H1 (cell line): Measurements from ENCODE around the gene DCLK1. TPM values are rescaled to one million over a fixed set of nuclear protein-coding genes. Genes with fewer than 3 reads are reported as not detected.

Source experiments
- CHD2 ChIP-seq: IDR thresholded peaks from 2 replicates; pipeline ENCODE4 v1.6.1; 2012; ENCODE audit warnings: low read length, improper control_type of control experiment
- RBBP5 ChIP-seq: IDR thresholded peaks from 2 replicates; pipeline ENCODE4 v1.7.1; 2012; ENCODE audit warnings: low read depth, mild to moderate bottlenecking, inconsistent platforms, low read length, moderate library complexity, borderline replicate concordance
- polyA plus RNA-seq, 7 experiments: library from polyadenylated mRNA; depleted of rRNA in 3 of 7; stranded (reverse) in 5 of 7; unstranded in 2 of 7; fragments of >200 nt in 5 of 7; fragments of 200-250 nt in 2 of 7; gene quantifications; 1 replicate in 5 of 7; 2 replicates in 1 of 7; 4 replicates in 1 of 7; pipeline versions ENCODE4 v1.2.1 to v1.2.3, GENCODE V29; 2011 to 2013; ENCODE audit warnings: missing spikeins in 2 of 7, mixed read lengths in 2 of 7
- total RNA-seq: library from RNA; stranded (reverse); fragmentation: NEBNext Ultra II Directional; extraction: Animal tissue kit (Norgen Biotek cat#: 25700); gene quantifications from 2 replicates; pipeline ENCODE4 v1.2.1, GENCODE V29; 2021
- TF ChIP-seq, protein P1 (sequence below): fragments of 300-600 bp; sonication (generic); IDR thresholded peaks from 2 replicates; pipeline ENCODE4 v1.7.1; 2012; ENCODE audit warnings: low read length, moderate library complexity, mild to moderate bottlenecking, inconsistent platforms; ENCODE audit not compliant: insufficient replicate concordance

The DCLK1 gene
- total and polyA plus RNA-seq, 2 of the 8 experiments (the other 6 are each of a cell fraction or from before 2014, with no cell fraction given): 22.8 to 41.0 TPM

DNA sequence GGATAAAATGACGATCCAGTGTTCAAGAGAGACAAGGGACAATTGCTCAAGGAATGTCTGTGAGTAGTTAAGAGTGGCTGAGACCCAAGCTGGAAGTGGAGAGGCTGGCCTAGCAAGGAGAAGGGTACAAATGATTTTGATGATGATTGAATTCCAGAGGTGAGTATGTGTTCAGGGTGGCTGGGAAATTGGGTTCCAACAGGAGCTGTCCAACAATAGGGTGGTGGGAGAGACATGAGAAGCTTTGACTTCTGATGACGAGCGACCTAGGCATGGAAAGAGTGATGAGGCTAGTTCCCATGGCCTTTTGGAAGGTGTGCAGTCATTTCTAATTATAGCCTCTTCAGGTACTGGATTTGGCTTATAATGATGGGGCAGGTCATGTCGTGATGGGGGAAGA is 29.1 kb upstream of the DCLK1 start (continued):
- TF ChIP-seq, protein P1, sequence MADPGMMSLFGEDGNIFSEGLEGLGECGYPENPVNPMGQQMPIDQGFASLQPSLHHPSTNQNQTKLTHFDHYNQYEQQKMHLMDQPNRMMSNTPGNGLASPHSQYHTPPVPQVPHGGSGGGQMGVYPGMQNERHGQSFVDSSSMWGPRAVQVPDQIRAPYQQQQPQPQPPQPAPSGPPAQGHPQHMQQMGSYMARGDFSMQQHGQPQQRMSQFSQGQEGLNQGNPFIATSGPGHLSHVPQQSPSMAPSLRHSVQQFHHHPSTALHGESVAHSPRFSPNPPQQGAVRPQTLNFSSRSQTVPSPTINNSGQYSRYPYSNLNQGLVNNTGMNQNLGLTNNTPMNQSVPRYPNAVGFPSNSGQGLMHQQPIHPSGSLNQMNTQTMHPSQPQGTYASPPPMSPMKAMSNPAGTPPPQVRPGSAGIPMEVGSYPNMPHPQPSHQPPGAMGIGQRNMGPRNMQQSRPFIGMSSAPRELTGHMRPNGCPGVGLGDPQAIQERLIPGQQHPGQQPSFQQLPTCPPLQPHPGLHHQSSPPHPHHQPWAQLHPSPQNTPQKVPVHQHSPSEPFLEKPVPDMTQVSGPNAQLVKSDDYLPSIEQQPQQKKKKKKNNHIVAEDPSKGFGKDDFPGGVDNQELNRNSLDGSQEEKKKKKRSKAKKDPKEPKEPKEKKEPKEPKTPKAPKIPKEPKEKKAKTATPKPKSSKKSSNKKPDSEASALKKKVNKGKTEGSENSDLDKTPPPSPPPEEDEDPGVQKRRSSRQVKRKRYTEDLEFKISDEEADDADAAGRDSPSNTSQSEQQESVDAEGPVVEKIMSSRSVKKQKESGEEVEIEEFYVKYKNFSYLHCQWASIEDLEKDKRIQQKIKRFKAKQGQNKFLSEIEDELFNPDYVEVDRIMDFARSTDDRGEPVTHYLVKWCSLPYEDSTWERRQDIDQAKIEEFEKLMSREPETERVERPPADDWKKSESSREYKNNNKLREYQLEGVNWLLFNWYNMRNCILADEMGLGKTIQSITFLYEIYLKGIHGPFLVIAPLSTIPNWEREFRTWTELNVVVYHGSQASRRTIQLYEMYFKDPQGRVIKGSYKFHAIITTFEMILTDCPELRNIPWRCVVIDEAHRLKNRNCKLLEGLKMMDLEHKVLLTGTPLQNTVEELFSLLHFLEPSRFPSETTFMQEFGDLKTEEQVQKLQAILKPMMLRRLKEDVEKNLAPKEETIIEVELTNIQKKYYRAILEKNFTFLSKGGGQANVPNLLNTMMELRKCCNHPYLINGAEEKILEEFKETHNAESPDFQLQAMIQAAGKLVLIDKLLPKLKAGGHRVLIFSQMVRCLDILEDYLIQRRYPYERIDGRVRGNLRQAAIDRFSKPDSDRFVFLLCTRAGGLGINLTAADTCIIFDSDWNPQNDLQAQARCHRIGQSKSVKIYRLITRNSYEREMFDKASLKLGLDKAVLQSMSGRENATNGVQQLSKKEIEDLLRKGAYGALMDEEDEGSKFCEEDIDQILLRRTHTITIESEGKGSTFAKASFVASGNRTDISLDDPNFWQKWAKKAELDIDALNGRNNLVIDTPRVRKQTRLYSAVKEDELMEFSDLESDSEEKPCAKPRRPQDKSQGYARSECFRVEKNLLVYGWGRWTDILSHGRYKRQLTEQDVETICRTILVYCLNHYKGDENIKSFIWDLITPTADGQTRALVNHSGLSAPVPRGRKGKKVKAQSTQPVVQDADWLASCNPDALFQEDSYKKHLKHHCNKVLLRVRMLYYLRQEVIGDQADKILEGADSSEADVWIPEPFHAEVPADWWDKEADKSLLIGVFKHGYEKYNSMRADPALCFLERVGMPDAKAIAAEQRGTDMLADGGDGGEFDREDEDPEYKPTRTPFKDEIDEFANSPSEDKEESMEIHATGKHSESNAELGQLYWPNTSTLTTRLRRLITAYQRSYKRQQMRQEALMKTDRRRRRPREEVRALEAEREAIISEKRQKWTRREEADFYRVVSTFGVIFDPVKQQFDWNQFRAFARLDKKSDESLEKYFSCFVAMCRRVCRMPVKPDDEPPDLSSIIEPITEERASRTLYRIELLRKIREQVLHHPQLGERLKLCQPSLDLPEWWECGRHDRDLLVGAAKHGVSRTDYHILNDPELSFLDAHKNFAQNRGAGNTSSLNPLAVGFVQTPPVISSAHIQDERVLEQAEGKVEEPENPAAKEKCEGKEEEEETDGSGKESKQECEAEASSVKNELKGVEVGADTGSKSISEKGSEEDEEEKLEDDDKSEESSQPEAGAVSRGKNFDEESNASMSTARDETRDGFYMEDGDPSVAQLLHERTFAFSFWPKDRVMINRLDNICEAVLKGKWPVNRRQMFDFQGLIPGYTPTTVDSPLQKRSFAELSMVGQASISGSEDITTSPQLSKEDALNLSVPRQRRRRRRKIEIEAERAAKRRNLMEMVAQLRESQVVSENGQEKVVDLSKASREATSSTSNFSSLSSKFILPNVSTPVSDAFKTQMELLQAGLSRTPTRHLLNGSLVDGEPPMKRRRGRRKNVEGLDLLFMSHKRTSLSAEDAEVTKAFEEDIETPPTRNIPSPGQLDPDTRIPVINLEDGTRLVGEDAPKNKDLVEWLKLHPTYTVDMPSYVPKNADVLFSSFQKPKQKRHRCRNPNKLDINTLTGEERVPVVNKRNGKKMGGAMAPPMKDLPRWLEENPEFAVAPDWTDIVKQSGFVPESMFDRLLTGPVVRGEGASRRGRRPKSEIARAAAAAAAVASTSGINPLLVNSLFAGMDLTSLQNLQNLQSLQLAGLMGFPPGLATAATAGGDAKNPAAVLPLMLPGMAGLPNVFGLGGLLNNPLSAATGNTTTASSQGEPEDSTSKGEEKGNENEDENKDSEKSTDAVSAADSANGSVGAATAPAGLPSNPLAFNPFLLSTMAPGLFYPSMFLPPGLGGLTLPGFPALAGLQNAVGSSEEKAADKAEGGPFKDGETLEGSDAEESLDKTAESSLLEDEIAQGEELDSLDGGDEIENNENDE: no peak
- TF ChIP-seq RBBP5 (no peak), CHD2 (no peak)
